GM21619 (cell line): Measurements from ENCODE around the gene HRAS.
A peak's percentile ranks its signal among the peaks of the same experiment; 100 is the strongest.

Source experiments
- ATAC-seq: cut with Tn5 transposase; IDR thresholded peaks from one replicate; pipeline ENCODE4 v1.9.1; 2021; ENCODE audit not compliant: unreplicated experiment

Gene HRAS

DNA sequence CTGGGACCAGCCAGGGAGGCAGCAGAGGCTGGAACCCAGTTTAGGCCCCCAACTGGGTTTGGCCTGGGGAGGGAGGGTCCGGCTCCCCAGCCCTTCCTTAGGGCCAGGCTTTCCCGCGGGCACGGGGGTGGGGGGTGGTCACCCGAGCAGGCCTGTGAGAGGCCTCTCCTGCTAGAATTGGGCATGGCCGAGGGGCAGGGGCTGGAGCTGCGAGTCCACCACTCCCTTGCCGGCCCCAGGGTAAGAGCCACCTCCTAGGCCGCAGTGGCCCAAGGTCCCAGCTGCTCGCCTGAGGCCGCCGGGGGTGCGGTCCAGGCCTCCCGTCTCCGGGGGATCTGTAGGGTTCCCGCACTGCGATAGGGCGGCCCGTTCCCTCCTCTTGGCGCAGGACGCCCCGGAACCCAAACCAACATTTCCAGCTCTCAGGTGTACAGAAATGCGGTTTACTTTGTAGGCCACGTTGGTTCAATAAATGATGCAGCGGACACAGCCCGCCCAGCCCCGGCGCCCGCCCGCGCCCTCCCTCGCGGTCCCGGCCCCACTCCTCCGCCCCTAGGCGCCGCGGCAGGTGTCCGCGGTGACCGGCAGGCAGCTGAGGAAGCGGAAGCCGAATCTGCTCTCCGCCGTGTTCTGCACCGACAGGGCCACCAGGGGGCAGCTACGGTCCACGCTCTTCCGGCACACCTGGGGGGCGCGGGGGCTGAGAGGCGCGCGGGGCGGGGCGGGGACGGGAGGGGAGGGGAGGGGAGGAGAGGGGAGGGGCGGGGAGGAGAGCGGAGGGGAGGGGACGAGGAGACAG, 19.3 kb upstream of the HRAS start:
- peak; percentile 47 for ATAC-seq

DNA sequence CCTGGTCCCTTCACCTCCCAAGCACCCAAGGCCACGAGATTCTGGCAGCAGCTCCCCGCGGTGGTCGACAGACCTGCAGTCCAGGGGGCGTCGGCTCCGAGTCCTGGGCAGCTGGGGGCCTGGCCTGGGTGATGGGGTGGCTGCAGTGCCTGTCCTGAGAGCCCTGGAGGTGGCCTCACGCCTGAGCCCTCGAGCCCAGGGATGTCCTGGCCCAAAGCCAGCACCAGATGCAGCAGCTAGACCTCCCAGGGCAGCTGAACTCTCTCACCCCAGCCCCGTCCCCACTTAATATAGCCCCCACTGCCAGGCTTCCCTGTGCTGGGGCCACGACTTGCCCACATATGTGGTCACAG, 18.6 kb upstream of the HRAS start:
- ATAC-seq = no peak

DNA sequence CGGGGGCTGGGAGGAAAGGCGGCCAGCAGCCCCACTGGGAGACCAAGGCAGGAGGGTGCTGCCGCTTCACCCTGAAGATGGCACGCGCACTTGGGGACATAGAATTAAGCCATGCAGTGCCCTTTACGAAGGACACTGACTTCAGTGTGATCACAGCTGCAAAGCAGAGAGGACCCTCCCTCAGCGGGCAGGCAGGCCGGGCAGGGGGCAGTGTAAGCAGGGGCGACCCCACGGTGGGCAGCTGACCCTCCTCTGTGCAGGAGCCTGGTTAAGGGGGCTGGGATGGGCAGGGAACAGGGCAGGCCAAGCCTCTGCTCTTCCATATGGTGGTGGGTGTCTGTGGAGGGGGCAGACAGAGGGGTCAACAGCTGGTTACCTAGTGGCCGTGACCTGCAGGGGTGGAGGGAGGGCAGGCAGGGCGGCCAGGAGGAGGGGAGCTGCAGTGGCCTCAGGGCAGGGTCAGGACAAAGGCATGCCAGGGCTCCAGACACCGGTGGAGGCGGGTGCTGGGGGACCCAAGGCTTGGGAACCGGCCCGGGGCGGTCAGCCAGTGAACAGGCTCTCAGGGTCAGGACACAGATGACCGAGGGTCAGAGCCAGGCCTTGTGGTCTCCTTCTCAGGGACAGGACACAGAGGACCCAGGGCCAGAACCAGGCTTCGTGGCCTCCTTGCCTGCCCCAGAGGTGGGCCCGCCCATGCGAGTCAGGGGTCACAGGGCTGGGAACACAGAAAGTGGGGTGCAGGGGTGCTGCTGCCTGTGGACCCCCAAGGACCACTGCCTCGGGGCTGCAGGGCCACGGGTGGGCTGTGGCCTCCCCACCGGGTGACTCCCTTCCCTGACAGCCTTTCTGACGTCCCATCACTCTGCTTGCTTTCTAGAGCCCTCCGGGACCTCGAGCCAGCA, 18.0 kb upstream of the HRAS start:
- no peak for ATAC-seq

DNA sequence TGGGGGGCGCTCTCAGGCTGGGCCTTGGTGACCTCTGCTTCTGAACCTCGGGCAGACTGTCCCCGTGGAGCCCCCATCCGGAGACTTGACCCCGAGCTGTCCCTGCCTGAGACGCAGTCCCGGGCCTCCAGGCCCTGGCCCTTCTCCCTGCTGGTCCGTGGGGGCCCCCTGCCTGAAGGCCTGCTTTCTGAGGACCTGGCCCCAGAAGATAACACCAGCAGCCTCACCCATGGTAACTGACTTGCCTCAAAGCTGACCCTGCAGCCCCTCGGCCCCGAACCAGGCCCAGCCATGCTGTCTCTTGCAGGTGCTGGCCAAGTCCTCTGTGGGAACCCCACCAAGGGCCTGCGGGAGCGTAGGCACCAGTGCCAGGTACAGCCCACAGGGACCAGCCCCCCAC, 16.2 kb upstream of the HRAS start:
- no peak for ATAC-seq

DNA sequence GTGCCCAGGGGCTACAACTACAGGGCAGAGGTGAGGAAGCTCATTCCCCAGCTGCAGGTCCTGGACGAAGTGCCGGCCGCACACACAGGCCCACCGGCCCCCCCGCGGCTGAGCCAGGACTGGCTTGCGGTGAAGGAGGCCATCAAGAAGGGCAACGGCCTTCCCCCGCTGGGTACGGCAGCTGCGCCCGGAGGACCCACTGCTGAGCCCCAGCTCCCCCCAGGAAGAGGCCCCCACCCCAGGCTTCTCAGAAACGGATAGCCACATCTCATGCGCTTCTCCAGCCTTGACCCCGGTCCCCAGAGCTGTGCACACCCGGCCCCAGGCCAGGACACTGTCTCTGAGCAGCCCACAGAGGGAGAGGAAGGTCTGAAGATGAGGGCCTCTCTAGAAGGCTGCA, 15.8 kb upstream of the HRAS start:
- ATAC-seq = no peak

DNA sequence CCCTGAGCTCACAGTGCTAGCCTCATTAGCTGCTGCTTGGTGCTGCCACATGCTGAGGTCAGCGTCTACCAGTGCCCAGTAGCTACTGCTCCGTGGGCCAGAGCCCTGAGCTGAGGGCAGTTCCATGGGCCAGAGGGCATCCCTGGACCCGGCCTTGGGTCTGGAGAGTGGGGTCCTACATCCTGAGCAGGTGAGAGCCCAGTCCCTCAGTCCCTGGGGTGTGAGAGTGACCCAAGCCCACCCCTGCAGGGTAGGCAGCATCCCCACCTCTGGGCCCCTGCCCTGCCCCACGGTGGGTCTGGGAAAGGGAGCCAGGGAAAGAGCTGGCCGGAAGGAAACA, 15.3 kb upstream of the HRAS start:
- ATAC-seq = no peak

DNA sequence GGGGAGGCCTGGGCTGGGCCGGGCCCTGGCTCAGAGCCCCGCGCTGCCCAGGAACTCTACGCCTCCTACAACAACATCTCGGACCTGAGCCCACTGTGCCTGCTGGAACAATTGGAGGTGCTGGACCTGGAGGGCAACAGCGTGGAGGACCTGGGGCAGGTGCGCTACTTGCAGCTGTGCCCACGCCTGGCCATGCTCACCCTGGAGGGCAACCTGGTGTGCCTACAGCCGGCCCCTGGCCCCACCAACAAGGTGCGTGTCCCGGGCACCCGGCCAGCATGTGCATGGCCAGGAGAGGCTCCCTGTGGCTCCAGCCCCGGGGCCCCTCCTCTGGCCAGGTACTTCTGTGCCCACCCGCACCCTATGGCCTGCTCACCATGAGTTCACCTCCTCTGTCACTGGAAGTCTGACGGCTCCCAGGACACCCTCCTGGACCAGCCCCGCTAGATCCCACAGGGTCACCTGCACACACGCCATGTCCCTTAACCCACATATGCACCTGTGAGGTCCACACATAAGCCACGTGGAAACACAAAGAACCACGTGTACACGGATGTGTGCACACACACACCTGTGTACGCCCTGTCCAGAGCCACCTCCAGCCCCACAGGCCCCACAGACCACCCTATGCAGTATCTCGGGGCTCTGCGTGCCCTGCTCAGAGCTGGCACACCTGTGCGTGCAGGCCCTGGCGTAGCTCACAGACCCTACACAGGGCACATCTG, 14.8 kb upstream of the HRAS start:
- ATAC-seq = no peak

DNA sequence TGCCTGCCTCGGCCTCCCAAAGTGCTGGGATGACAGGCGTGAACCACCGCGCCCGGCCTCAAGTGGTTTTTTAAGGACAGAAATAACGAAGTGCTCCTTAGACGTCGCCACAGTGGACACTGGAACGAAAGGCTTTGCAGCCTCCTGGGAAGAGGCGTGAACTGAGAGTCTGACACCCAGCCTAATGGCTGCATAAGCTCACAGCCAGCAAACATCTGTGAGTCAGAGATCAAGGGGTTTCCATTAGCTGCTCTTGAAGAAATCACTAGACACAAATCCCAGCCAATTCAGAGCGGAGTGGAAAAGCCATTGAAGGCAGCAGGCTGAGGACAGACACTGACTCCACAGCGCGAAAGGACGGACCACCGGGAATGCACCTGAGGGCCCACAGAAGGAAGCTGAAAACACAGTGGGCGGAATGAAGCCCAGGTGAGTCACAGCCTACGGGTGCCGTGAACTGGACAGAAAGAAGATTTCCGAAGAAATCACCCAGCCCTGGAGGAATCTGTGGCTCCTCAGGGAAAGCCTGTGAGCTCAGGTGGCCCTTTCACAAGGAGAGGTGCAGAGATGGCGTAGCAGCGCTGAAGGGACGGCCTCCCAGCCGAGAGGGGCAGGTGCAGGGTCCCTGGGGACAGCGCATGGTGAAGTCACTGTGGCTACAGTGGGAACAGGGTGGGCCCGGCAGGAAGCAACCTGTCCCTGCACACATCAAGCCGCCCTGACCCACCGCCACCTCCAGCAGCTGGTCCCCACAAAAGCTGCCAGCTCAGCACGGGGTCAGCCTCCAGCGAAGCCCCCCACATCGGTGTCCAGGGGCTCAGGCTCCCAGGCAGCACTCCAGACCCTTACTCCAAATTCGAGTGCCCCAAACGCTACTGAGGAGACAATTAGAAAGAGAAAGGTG, 13.6 kb upstream of the HRAS start:
- no peak for ATAC-seq

DNA sequence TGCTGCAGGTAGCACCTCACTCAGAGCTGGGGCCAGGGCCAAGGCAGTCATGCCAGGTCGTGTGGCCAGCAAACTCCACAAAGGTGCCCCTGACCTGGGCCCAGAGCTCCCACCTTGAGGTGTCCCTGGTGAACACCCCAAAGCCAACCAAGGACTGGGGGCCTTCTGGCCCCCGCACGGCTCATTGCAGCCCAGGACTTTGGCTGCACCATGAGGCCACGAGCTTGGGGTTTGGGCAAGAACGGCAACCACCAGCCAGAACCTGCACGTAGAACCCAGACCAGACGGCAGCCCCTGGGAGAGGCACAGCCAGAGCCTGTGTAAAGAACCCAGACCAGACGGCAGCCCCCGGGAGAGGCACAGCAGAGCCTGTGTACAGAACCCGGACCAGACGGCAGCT, 9.8 kb upstream of the HRAS start:
- no peak for ATAC-seq

DNA sequence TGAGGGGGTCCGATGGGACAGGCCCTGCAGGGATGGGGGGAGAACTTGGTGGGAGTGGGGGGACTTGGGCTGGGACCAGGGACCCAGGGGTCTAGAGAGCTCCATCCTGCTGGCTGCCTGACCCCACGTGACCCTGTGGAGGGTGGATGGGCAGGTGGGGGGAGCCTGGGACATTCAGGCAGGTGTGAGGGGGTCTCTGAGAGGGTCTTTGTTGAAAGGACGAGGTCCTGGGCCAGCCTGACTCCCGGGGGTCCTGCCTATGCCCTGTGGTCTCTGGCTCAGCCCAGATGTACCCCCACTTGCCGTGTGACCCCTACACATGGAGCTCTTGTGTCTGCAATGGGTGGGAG, 9.4 kb upstream of the HRAS start:
- ATAC-seq = no peak

DNA sequence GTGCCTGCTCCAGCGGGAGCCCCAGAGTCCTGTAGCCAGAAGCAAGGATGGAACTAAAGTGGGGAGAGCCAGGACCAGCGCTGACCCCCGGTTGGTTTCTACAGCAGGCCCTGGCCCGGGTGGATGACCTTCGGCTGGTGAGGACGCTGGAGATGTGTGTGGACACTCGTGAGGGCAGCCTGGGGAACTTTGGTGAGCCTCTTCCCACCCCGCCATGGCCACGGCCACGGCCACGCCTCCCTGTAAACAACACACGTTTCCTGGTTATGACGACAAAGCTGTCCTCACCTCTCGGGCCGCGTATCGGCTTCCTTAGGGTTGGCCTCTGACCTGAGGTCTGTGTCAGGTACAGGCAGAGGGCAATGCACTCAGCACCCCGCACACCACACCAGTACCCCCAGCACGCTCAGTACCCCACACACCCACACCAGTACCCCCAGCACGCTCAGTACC, 6.1 kb upstream of the HRAS start:
- ATAC-seq = no peak

DNA sequence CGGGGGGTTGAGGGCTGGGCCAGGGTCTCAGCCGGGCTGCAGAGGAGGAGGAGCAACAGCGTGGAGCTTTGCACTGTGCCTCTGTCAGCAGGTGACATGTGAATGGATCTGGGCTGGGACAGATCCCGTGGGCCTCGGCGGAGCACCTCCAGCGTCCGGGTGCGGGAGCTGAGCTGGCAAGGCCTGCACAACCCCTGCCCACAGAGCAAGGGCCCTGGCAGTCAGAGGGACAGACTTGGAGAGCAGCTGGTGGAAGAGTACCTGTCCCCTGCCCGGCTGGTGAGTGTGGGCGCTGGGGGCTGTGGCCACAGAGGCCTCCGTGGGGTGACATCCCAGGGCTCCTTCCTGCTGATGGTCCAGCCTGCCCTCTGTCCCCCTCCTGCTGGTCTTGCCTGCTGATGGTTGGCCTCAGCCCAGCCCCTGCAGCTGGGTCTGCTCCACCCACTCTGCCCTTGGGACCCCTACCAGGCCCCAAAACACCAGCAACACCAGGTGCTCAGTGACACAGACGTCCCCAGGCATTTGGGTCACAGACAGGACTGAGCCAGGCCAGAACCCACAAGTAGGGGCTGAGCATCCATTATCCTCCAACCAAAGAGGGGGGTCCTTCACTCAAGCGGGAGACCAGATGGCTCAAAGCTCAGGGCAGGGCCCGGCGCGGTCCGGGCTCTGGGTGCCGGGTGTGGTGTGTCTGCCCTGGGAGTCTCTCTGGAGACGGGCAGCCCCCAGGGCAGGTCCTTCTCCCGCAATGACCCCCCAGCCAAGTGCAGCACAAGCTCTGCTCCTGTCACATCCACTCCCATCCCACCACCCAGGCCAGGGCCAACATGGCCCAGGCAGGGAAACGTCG, 5.4 kb upstream of the HRAS start:
- ATAC-seq = no peak

DNA sequence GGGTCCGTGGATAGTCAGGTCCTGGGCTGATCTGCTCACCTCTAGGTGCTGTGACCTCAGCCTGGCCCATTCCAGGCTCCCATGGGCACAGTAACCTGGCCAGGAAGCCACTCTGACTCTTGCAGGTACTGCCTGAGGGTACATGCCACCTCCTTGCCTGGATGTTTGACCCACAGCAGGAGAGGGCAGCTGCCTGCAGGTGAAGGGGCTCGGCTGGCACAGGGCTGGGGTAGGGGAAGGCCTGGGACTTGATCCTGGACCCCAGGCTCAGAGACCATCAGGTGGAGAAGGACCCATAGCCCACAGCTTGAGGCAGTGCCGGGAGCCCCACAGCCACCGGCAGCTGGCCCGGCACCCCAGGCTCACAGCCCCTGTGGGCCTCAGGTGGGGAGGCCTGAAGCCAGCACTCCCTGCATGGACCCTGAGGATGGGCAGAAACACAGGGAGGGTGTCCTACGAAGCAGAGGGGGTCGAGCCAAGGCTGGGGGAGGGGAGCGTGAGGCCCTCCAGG, 4.7 kb upstream of the HRAS start:
- ATAC-seq = no peak

DNA sequence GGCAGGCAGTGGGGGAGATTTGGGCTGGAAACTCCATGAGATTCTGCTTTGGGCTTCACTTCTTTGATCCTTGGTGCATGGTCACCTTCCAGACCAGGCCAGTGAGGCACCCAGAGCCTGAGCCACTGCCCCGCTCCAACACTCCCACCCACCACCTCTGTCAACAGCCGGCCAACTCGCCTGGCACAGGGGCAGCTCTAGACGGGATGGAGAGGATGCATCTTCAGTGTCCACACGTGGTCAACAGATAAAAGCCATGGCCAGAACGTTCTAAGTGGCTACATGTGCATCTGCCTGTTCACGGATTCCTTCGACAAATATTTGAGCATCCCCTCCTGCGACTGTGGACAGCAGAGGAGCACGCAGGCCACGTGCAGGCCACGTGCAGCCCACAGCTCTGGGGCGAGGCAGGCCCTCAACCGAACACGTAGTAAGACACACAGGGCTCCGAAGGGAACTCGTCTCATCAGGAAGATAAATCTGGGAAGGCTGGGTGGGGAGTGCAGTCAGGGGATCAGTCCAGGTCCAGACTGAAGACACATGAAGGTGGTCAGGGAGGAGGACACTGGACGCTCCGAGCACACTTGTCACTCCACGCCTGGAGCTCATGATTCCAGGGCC, 3.2 kb upstream of the HRAS start:
- no peak for ATAC-seq

DNA sequence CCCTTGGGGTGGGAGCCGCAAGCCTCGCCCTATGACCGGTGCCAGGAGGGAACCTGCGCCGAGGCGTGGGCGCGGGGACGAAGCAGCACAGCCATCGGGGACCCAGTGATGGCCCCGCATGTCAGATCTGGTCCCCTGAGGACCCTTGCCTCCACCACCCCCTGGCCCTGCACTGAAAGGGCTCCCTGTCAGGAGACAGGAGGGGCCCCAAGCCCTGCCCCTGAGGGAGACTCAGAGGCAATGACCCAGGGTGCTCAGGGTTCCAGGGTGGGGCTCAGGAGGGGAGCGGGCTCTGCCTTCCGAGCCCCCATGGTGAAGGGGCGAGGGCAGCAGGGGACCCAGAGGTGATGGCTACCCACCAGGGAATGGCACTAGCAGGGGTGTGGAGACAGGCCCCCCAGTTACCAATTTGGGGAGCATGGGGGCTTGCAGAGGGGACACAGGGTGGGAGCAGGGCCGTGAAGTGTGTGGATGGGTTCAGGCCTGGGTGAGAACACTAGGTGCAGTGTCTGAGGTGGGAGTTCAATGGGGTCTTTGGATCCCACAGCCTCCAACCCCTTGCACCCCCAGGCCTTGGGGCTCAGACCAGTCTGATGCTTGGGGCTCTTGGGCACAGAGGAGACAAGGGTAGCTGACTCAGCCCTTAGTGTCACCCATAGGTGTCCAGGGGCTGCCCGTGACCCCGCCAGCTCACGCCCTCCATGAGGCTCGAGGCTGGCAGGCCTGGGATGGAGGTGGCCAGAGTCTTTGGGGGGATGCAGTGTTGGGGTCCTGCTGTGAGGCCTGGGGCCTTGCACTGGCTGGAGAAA, 2.5 kb upstream of the HRAS start:
- no peak for ATAC-seq

DNA sequence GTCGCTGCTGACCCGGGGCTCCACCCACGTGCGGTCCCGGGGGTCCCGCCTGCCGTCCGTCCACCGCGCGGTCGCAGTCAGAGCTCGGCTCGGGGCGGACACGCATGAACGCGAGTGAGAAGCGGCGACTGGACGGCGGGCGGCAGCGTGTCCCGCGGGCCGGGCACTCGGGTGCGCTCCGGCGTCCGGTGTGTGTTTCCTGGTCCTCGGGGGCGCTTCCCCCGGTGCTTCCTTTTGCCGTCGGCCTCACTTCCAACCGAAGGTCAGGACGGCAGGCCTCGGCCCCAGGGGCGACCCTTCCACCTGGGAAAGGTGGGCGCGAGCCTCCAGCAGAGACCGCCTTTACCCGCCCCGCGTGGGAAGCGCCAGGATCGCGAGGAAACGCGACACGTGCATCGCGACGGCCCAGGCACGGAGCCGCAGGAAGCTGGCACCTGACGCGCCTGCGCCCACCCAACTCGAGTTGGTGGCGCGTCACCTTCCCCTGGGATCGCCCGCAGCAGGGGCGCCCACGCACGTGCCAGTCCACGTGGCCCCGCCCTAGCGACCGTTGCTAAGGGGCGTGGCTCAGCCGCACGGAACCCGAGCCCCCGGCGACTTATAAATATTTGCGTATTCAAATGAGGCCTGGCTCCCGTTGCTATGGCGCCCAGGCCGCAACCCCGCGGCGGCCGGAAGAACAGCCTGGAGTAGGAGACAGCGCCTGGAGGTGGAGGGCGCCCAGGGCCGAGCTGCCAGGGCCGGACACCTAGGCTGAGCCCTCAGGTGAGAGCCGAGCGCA, 1.7 kb upstream of the HRAS start, which contains the start of gene LRRC56:
Gene LRRC56, plus strand, starts transcription at position 687 of the 781 bp plus-strand sequence. CDS start 3,158 bp downstream, outside the sequence.
- peak; percentile 50 for ATAC-seq

DNA sequence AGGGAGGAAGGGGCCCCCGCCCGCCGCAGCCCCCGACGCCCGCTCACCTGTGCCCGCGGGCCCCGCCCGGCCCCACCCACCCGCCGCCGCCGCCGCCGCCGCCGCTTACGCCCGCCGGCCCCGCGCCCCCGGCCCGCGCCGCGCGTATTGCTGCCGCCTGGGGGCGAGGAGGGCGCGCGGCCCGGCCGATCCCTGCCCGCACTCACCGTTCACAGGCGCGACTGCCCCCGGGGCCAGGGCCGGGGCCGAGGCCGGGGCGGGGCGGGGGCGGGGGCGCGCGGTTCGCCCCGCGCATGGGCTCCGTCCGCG, 212 bp downstream of the HRAS start:
- ATAC-seq = peak; percentile 4
